ENCODE results near the gene SYT2.
"Not testable (repeated sequence)": the region's sequence is repeated elsewhere in the genome, so short reads cannot be mapped to it uniquely, and the experiment has no call there.

GRCh38 chr1:202629257-202629811 is 80.9 kb downstream of the SYT2 start:
- TF ChIP-seq CTCF (IDR thresholded peaks at IDR 0.05); ZFX (IDR thresholded peaks at IDR 0.05; ENCODE audit: borderline replicate concordance): not testable (repeated sequence)
